ENCODE results near the gene EXOC2.

Gene EXOC2

DNA sequence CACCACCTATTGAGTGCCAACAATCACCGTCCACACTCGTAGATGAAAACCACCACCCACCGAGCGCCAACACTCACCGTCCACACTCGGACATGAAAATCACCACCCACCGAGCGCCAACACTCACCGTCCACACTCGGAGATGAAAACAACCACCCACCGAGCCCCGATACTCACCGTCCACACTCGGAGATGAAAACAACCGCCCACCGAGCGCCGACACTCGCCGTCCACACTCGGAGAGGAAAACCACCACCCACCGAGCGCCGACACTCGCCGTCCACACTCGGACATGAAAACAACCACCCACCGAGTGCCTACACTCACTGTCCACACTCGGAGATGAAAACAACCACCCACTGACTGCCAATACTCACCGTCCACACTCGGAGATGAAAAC lies 172.1 kb downstream of the EXOC2 start:
- TF ChIP-seq EZH2phosphoT487 (IDR thresholded peaks at IDR 0.05; ENCODE audit: low read depth) = no peak
- TF ChIP-seq, protein P1, sequence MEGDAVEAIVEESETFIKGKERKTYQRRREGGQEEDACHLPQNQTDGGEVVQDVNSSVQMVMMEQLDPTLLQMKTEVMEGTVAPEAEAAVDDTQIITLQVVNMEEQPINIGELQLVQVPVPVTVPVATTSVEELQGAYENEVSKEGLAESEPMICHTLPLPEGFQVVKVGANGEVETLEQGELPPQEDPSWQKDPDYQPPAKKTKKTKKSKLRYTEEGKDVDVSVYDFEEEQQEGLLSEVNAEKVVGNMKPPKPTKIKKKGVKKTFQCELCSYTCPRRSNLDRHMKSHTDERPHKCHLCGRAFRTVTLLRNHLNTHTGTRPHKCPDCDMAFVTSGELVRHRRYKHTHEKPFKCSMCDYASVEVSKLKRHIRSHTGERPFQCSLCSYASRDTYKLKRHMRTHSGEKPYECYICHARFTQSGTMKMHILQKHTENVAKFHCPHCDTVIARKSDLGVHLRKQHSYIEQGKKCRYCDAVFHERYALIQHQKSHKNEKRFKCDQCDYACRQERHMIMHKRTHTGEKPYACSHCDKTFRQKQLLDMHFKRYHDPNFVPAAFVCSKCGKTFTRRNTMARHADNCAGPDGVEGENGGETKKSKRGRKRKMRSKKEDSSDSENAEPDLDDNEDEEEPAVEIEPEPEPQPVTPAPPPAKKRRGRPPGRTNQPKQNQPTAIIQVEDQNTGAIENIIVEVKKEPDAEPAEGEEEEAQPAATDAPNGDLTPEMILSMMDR (IDR thresholded peaks at IDR 0.05; ENCODE audit: low read depth, low read length) = no peak

DNA sequence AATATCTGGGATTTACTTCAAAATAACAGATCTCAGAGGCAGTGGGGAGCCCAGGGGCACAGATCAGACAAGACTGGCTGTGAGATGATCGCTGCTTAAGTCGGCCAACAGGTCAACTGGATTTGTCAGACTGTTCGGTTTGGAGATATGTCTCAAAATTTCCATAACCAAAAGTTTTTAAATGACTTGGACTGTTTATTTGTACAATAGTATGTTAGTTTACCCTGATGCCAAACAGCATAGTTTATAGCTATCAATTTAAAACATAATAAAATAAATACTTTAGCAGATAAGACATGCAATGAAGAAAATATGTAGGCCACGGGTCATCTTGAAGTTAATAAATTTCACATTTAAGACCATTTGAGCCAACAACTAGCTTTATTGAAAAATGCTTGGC lies 174.7 kb downstream of the EXOC2 start:
- no peaks in the 10 kb centered on the region for H3K79me2 ChIP-seq (ENCODE audit: low read length)
- H3K27ac ChIP-seq (ENCODE audit: low read length) = no peak overlapping the region
- H4K20me1 ChIP-seq (ENCODE audit: insufficient read depth, low read length) = no peaks in the 10 kb centered on the region
- H3K36me3 ChIP-seq (replicated peaks; ENCODE audit: low read depth, low read length) = peaks cover 7% of the 10 kb centered on the region
- no peaks in the 10 kb centered on the region for H3K27me3 ChIP-seq (ENCODE audit: low read depth, low read length)
- TF ChIP-seq EZH2phosphoT487 (IDR thresholded peaks at IDR 0.05; ENCODE audit: low read depth) = no peak
- TF ChIP-seq, protein P1 (IDR thresholded peaks at IDR 0.05; ENCODE audit: low read depth, low read length) = no peak
- H3K4me1 ChIP-seq (ENCODE audit: low read length) = peaks cover 6% of the 10 kb centered on the region; the same call in 1 of the 2 replicates
- no peak overlapping the region for H3K4me2 ChIP-seq (ENCODE audit: low read length)
- no peak overlapping the region for H3K9ac ChIP-seq (ENCODE audit: low read length)
- no peak overlapping the region for H2AFZ ChIP-seq (ENCODE audit: low read depth, low read length)
- no peak overlapping the region for H3K4me3 ChIP-seq (ENCODE audit: low read length)
- no peaks in the 10 kb centered on the region for H3K9me3 ChIP-seq (ENCODE audit: insufficient read depth, low read length)

More for the DNA sequence above, 172.1 kb downstream of the EXOC2 start:
- Histone ChIP-seq H3K4me2 (ENCODE audit: low read length) (no peak overlapping the region), H3K27ac (ENCODE audit: low read length) (no peak overlapping the region), H3K36me3 (replicated peaks; ENCODE audit: low read depth, low read length) (peaks cover 7% of the 10 kb centered on the region), H3K4me1 (ENCODE audit: low read length) (peaks cover 16% of the 10 kb centered on the region), H3K4me3 (ENCODE audit: low read length) (no peak overlapping the region), H3K9ac (ENCODE audit: low read length) (no peak overlapping the region), H4K20me1 (ENCODE audit: insufficient read depth, low read length) (no peaks in the 10 kb centered on the region), H3K79me2 (ENCODE audit: low read length) (no peaks in the 10 kb centered on the region), H3K9me3 (ENCODE audit: insufficient read depth, low read length) (no peaks in the 10 kb centered on the region), H3K27me3 (ENCODE audit: low read depth, low read length) (no peaks in the 10 kb centered on the region), H2AFZ (ENCODE audit: low read depth, low read length) (no peak overlapping the region)

DNA sequence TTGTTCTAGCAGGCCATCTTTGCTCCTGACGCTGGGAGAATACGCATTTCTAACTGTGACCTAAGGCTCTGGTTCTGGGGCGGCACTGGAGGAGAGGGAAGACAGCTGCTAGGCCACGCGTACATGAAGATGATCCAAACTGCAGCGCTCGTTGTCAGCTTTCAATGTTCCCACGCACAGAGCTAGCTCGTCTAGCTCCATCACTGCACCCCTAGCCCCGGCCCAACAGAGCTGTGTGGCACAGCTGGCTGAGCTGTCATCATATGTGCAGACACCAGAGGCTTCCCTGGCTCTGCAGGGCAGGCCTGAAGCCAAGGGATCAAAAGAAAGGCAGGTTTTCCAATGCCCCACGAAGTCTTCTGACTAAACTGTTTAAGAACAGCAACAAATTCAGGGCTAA lies 176.7 kb downstream of the EXOC2 start:
- Histone ChIP-seq H3K4me2 (ENCODE audit: low read length) (no peak overlapping the region), H3K27me3 (ENCODE audit: low read depth, low read length) (no peaks in the 10 kb centered on the region), H3K36me3 (replicated peaks; ENCODE audit: low read depth, low read length) (peaks cover 6% of the 10 kb centered on the region), H4K20me1 (ENCODE audit: insufficient read depth, low read length) (no peaks in the 10 kb centered on the region), H2AFZ (ENCODE audit: low read depth, low read length) (no peak overlapping the region), H3K9me3 (ENCODE audit: insufficient read depth, low read length) (no peaks in the 10 kb centered on the region), H3K9ac (ENCODE audit: low read length) (no peak overlapping the region), H3K79me2 (ENCODE audit: low read length) (no peaks in the 10 kb centered on the region), H3K27ac (ENCODE audit: low read length) (no peak overlapping the region), H3K4me3 (ENCODE audit: low read length) (no peak overlapping the region), H3K4me1 (ENCODE audit: low read length) (peaks cover 6% of the 10 kb centered on the region; the same call in 1 of the 2 replicates)
- TF ChIP-seq, protein P1 (IDR thresholded peaks at IDR 0.05; ENCODE audit: low read depth, low read length) = no peak
- no peak for TF ChIP-seq EZH2phosphoT487 (IDR thresholded peaks at IDR 0.05; ENCODE audit: low read depth)

DNA sequence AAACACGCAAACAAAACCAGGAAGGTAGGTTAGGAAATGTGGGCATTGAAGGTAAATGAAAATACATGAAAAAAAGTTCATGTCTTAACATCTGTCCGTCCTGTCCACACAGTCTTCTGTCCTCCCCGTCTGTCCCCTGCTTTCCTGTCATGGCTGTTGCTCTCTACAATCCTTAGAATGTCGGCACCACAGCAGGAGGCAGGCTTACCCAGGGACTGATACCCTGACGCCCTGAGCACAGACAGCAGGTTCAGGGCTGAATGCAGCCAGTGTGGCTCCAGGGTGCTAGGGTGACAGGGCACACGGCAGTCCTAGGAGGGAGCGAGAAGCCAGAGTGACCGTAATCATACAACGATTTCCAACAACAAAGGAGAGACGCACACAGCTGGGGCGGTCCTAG lies 177.7 kb downstream of the EXOC2 start:
- H3K36me3 ChIP-seq (replicated peaks; ENCODE audit: low read depth, low read length) = no peaks in the 10 kb centered on the region
- no peak overlapping the region for H3K27ac ChIP-seq (ENCODE audit: low read length)
- H3K9ac ChIP-seq (ENCODE audit: low read length) = no peak overlapping the region
- H3K4me3 ChIP-seq (ENCODE audit: low read length) = no peak overlapping the region
- peaks cover 6% of the 10 kb centered on the region; the same call in 1 of the 2 replicates for H3K4me1 ChIP-seq (ENCODE audit: low read length)
- H3K79me2 ChIP-seq (ENCODE audit: low read length) = no peaks in the 10 kb centered on the region
- no peaks in the 10 kb centered on the region for H4K20me1 ChIP-seq (ENCODE audit: insufficient read depth, low read length)
- H3K9me3 ChIP-seq (ENCODE audit: insufficient read depth, low read length) = no peaks in the 10 kb centered on the region
- no peak overlapping the region for H3K4me2 ChIP-seq (ENCODE audit: low read length)
- H3K27me3 ChIP-seq (ENCODE audit: low read depth, low read length) = no peaks in the 10 kb centered on the region
- TF ChIP-seq, protein P1 (IDR thresholded peaks at IDR 0.05; ENCODE audit: low read depth, low read length) = no peak
- no peak for TF ChIP-seq EZH2phosphoT487 (IDR thresholded peaks at IDR 0.05; ENCODE audit: low read depth)
- no peak overlapping the region for H2AFZ ChIP-seq (ENCODE audit: low read depth, low read length)
